ENCODE measurements around the gene CASP3. TPM values are rescaled to one million over a fixed set of nuclear protein-coding genes. Genes with fewer than 3 reads are reported as not detected.
"Not testable (repeated sequence)": the region's sequence is repeated elsewhere in the genome, so short reads cannot be mapped to it uniquely, and the experiment has no call there.

Gene CASP3
- polyA plus RNA-seq, 1 experiment = 20.5 TPM

GRCh38 chr4:184636897-184637296, 12.3 kb downstream of the CASP3 start:
- CTCF ChIA-PET = interaction anchor here (0.7 kb wide), 1 partner anchor 159 kb away, joined by 3 read pairs; no protein-coding TSS in a partner anchor
- Histone ChIP-seq H3K4me3 (ENCODE audit: low read depth, low read length) (no peak overlapping the region), H3K36me3 (ENCODE audit: control insufficient read depth, insufficient read depth, low read length) (peaks cover 10% of the 10 kb centered on the region), H3K27me3 (ENCODE audit: control insufficient read depth, insufficient read depth, low read length) (no peaks in the 10 kb centered on the region)
- TF ChIP-seq, protein P1, sequence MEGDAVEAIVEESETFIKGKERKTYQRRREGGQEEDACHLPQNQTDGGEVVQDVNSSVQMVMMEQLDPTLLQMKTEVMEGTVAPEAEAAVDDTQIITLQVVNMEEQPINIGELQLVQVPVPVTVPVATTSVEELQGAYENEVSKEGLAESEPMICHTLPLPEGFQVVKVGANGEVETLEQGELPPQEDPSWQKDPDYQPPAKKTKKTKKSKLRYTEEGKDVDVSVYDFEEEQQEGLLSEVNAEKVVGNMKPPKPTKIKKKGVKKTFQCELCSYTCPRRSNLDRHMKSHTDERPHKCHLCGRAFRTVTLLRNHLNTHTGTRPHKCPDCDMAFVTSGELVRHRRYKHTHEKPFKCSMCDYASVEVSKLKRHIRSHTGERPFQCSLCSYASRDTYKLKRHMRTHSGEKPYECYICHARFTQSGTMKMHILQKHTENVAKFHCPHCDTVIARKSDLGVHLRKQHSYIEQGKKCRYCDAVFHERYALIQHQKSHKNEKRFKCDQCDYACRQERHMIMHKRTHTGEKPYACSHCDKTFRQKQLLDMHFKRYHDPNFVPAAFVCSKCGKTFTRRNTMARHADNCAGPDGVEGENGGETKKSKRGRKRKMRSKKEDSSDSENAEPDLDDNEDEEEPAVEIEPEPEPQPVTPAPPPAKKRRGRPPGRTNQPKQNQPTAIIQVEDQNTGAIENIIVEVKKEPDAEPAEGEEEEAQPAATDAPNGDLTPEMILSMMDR (IDR thresholded peaks at IDR 0.05; ENCODE audit: insufficient read depth, low read depth, low read length) = no peak
- DNase-seq (ENCODE audit: low read depth) = no peak
- POLR2A ChIA-PET = no interaction called here

DNA sequence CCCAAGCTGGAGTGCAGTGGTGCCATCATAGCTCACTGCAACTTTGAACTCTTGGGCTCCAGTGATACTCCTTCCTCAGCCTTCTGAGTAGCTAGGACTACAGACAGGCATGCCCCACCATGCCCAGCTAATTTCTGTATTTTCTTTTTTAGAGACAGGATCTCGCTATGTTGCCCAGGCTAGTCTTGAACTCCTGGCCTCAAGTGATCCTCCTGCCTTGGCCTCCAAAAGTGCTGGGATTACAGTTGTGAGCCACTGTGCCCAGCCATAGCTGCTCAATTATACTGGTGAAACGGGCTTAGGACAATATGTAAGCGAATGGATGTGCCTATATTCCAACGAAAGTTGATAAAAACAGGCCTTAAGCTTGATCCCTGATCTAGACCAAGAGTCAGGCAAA, 13.1 kb downstream of the CASP3 start:
- POLR2A ChIA-PET = no interaction called here
- no peak for DNase-seq (ENCODE audit: low read depth)

GRCh38 chr4:184635381-184635780, 13.9 kb downstream of the CASP3 start:
- TF ChIP-seq, protein P1 (IDR thresholded peaks at IDR 0.05; ENCODE audit: insufficient read depth, low read depth, low read length) = no peak
- Histone ChIP-seq H3K36me3 (ENCODE audit: control insufficient read depth, insufficient read depth, low read length) (peaks cover 10% of the 10 kb centered on the region), H3K27me3 (ENCODE audit: control insufficient read depth, insufficient read depth, low read length) (no peaks in the 10 kb centered on the region), H3K4me3 (ENCODE audit: low read depth, low read length) (no peak overlapping the region)
- CTCF ChIA-PET = no interaction called here
- POLR2A ChIA-PET = no interaction called here
- DNase-seq (ENCODE audit: low read depth) = no peak

More for the DNA sequence above, 13.1 kb downstream of the CASP3 start:
- TF ChIP-seq, protein P1 (IDR thresholded peaks at IDR 0.05; ENCODE audit: insufficient read depth, low read depth, low read length) = no peak
- CTCF ChIA-PET = no interaction called here
- no peak overlapping the region for H3K4me3 ChIP-seq (ENCODE audit: low read depth, low read length)
- peaks cover 10% of the 10 kb centered on the region for H3K36me3 ChIP-seq (ENCODE audit: control insufficient read depth, insufficient read depth, low read length)
- H3K27me3 ChIP-seq (ENCODE audit: control insufficient read depth, insufficient read depth, low read length) = no peaks in the 10 kb centered on the region

DNA sequence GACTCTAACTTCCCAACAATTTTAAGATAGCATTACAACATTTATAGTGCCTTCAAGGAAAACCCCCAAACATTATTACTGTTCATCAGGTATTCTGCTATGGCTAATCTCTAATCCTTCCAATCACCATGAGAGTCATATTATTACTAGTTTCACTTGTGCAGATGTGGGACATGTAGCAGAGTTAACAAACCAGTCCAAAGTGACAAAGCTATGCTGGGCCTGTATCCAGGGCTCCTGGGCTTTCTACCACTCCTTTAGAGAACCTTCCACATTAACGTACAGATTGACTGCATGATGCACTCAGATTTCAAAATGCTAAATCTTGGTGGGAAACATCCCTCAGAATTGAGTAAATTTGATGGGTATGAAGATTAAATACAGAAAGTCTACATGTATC, 16.4 kb downstream of the CASP3 start:
- no peak for DNase-seq (ENCODE audit: low read depth)
- ChIA-PET CTCF (no interaction called here), POLR2A (no interaction called here)
- Histone ChIP-seq H3K27me3 (ENCODE audit: control insufficient read depth, insufficient read depth, low read length) (no peaks in the 10 kb centered on the region), H3K36me3 (ENCODE audit: control insufficient read depth, insufficient read depth, low read length) (peaks cover 11% of the 10 kb centered on the region), H3K4me3 (ENCODE audit: low read depth, low read length) (no peak overlapping the region)
- TF ChIP-seq, protein P1 (IDR thresholded peaks at IDR 0.05; ENCODE audit: insufficient read depth, low read depth, low read length) = no peak

GRCh38 chr4:184628103-184628502, 21.1 kb downstream of the CASP3 start:
- Histone ChIP-seq H3K27me3 (ENCODE audit: control insufficient read depth, insufficient read depth, low read length) (no peaks in the 10 kb centered on the region), H3K36me3 (ENCODE audit: control insufficient read depth, insufficient read depth, low read length) (peaks cover 4% of the 10 kb centered on the region), H3K4me3 (ENCODE audit: low read depth, low read length) (no peak overlapping the region)
- TF ChIP-seq, protein P1 (IDR thresholded peaks at IDR 0.05; ENCODE audit: insufficient read depth, low read depth, low read length) = no peak
- DNase-seq (ENCODE audit: low read depth) = no peak
- ChIA-PET POLR2A (no interaction called here), CTCF (interaction anchor here (1.0 to 1.9 kb wide), 2 partner anchors 10 to 364 kb away, joined by 3 to 4 read pairs; no protein-coding TSS in a partner anchor)

GRCh38 chr4:184625783-184626596, 23.3 kb downstream of the CASP3 start:
- H3K36me3 ChIP-seq (ENCODE audit: control insufficient read depth, insufficient read depth, low read length); POLR2A ChIA-PET; H3K27me3 ChIP-seq (ENCODE audit: control insufficient read depth, insufficient read depth, low read length); CTCF ChIA-PET; DNase-seq (ENCODE audit: low read depth); H3K4me3 ChIP-seq (ENCODE audit: low read depth, low read length): not testable (repeated sequence)

Data from BJ (cell line).